HG02884 (cell line): Measurements from ENCODE around the gene TMC5.
"Not testable (repeated sequence)": the region's sequence is repeated elsewhere in the genome, so short reads cannot be mapped to it uniquely, and the experiment has no call there.

Experiments used
- ATAC-seq: cut with Tn5 transposase; IDR thresholded peaks from one replicate; pipeline ENCODE4 v1.9.1; 2021; ENCODE audit warnings: mild to moderate bottlenecking, moderate library complexity; ENCODE audit not compliant: unreplicated experiment

The TMC5 gene, protein sequence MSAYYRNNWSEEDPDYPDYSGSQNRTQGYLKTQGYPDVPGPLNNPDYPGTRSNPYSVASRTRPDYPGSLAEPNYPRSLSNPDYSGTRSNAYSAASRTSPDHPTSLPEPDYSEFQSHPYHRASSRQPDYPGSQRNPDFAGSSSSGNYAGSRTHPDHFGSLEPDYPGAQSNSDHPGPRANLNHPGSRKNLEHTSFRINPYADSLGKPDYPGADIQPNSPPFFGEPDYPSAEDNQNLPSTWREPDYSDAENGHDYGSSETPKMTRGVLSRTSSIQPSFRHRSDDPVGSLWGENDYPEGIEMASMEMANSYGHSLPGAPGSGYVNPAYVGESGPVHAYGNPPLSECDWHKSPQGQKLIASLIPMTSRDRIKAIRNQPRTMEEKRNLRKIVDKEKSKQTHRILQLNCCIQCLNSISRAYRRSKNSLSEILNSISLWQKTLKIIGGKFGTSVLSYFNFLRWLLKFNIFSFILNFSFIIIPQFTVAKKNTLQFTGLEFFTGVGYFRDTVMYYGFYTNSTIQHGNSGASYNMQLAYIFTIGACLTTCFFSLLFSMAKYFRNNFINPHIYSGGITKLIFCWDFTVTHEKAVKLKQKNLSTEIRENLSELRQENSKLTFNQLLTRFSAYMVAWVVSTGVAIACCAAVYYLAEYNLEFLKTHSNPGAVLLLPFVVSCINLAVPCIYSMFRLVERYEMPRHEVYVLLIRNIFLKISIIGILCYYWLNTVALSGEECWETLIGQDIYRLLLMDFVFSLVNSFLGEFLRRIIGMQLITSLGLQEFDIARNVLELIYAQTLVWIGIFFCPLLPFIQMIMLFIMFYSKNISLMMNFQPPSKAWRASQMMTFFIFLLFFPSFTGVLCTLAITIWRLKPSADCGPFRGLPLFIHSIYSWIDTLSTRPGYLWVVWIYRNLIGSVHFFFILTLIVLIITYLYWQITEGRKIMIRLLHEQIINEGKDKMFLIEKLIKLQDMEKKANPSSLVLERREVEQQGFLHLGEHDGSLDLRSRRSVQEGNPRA

DNA sequence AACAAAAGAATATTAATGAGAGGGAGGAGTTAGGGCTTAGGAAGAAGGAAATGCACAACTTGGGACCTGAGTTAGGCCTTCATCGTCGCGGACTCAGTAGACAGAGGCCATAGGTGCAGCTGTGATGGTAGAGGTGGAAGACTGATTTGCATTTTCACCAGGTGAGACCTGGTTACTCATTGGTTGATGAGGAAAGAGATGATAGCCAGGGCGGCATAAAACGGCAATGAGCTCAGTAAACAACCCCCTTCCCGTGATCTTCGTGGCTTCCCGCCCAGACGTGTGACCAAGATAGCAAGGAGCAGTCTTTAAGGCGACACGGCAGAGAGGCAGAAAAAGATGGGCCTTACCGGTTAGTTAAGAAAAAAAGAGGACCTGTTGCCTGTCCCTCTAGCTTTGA lies at the start of gene TMC5:
Gene TMC5 (plus strand): TSS at position 244 of the 400 bp plus-strand sequence. CDS start 22,156 bp downstream, outside the sequence.
- no peak for ATAC-seq

DNA sequence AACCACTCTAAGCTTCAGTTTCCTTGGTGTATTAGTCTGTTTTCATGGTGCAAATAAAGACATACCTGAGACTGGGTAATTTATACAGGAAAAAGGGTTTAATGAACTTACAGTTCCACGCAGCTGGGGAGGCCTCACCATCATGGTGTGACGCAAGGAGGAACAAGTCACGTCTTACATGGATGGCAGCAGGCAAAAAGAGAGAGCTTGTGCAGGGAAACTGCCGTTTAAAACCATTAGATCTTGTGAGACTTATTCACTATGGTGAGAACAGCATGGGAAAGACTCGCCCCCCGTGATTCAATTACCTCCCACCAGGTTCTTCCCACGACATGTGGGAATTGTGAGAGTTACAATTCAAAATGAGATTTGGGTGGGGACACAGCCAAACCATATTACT lies 45.1 kb upstream of the TMC5 start:
- not testable (repeated sequence) for ATAC-seq

DNA sequence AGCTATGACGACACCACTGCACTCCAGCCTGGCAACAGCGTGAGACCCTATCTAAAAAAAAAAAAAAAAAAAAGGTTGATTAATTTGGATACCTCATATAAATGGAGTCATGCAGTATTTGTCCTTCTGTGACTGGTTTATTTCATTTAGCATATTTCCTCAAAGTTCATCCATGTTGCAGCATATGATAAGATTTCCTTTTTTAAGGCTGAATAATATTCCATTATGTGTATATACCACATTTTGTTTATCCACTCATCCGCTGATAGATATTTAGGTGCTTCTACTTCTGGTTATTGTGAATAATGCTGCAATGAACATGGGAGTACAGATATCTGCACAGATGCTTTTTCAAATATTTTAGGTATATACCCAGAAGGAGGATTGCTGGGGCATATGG lies 43.3 kb upstream of the TMC5 start:
- ATAC-seq: no peak

DNA sequence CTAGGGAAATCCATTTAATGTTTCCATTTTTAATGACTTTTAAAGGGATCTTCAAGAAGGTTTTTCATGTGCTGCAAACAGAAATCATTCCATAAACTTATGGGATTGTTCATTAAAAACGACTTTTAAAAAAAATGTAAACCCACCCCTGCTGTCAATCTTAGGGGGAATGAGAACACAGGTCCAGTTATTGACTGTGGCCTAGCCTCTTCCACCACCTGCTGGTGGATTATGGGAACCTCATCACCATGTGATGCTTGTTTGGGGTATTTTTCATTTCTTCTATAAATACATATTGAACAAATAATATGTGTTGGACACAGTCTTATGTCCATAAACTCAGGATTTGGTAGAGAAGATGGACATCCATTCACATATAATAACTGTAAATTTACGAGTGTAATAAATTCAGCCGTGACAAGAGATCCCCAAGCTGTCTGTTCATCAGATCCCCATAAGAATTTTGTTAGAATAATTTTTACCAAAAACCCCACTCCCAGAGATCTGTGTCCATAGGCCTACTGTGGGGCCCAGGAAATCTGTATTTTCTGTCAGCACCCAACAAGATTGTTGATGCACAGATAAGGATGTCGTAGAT lies 42.0 kb upstream of the TMC5 start:
- no peak for ATAC-seq

DNA sequence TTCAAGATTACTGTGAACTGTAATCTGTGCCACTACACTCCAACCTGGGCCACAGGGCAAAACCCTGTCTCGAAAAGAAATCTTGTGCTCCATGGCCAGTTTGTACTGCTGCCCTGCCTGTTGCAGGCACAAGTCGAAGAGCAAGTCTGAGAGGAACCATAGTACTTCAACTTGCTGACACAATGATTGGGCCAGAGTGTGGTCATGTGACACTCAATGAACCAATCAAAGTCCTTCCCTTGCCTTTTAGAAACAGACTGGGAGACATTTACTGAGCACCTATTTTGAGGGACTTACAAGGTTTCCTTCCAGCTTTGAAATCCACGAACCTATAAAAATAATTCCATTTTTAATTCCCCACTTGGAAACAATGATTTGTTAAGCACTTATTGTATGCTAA lies 39.8 kb upstream of the TMC5 start:
- no peak for ATAC-seq

DNA sequence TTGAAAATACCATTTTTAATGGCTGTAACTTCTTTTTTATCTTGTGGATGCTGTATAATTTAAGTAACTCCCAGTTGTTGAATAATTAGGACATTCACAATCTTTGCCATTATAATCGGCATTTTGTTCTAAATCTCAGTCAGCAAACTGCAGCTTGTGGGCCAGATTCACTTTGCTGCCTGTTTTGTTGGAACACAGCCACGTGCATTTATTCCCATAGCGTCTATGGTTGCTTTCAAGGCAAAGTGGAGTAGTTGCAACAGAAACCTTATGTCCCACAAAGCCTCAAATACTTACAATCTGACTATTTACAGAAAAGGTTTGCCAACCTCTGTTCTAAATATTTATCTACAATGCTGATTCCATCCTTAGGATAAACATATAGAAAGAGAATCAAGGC lies 39.2 kb upstream of the TMC5 start:
- ATAC-seq: no peak

DNA sequence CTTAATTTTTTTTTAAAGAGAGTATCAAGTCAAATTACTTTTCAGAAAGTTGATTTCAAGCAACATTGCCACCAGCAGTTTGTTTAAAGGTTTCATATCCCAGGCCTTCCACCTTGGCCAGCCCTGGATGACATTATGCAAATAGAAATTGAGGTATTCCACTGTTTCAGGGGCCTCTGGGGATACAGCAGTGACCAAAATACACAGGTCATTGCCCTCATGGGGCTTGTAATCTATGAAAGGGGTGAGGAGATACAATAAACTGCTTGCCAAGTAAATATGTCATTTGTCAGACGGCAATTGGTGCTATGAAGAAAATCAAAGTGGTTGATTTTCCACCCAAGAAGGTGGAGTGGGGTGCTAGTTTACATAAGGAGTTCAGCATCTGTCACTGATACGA lies 37.8 kb upstream of the TMC5 start:
- no peak for ATAC-seq

DNA sequence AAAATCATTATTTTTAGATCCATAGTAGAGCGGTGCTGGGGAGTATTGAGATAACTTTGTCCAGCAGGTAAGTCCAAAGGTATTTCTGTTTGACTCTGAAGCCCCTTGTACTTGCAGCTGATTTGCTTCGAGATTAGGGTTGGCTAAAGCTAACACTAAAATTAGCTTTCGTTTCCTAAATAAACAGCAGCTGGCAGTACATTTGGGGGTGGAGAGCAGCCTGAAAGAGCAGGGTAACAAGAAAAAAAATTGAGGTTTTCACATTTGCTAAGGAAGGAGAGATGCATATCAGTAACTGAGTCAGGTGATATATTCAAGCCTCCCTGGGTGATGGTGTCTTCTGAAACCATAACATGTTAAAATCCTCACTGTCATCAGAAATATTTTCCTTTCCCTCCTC lies 37.4 kb upstream of the TMC5 start:
- no peak for ATAC-seq

DNA sequence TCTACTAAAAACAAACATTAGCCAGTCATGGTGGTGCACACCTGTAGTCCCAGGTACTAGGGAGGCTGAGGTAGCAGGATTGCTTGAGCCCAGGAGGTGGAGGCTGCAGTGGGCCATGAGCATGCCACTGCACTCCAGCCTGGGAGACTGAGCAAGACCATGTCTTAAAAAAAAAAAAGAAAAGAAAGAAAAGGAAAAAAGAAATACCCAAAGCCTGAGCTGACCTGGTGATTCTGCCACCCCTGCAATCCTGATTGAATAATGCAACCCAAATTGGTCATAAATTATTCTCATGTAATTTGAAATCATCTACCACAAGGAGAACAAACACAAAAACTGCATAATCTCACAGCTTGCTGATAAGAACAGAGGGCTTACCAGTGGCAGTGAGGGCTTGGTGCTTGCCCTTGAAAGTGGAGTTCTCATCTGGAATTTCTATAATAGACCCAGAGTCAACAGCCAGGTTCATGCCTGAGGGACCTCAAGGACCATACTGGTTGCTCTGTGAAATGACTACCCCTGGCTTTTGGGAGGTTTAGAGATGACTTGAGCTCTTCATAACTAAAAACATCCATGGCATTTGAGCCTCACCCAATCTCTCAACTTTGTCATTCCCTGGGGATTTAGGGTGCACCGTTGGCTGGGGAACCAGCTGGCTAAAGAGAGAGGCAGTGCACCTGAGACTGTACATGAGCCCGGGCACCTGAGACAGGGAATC lies 35.4 kb upstream of the TMC5 start:
- no peak for ATAC-seq

DNA sequence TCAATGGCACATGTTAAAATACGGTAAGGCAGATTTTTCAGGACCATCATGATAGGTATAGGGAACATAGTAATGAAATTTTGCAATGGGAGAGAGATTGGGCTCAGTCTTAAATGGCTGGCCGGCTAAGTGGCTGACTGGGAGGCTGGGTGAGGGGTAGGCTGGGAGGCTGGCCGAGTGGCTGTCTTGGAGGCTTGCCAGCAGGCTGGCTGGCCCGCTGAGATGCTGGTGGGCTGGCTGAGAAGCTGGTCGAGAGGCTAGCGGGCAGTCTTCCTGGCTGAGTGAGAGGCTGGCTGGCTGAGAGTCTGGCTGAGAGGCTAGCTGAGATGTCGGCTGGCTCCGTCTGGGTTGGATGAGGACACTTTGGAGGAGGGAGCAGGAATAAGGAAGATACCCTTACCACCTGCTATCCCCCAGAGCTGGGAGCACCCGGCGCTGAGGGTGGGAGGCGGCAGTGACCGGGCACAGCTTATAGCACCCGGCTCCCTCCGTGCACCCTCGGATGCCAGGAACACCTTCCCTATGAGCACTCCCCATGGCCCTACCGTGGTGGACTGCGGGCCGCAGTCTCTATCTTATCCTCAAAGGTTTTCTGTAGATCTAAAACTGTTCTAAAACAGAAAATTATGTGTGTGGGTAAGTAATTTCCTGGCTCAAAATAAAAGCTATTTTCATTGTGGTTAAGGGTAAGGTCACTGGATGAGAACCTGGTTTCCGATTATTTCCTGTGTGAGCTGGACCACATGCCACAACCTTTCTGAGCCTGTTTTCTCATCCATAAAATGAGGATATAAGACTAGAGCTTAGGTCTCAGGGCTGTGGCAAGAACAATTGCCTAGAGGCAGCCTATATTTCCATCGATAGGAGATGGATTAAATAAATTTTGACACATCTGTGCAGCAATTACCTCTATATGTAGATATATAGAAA lies 34.5 kb upstream of the TMC5 start:
- ATAC-seq: no peak

DNA sequence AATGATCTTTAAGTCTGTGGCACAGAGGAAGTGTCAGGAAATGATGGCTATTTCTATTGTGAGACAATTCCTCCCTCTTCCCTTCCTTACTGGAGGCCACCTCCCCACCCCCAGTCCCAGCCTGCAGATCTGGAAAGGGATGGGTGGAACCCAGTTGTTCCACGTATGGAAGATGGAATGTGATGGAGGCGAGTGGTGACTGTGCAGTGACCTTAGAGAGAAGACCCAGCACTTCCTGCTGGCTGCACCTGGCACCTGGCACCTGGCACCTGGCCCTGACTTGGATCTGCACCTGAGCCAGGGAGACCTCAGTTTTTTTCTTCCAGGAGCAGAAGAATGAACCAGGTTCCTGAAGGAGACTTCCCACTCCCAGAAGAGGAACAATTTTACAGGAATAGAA lies 33.0 kb upstream of the TMC5 start:
- no peak for ATAC-seq

DNA sequence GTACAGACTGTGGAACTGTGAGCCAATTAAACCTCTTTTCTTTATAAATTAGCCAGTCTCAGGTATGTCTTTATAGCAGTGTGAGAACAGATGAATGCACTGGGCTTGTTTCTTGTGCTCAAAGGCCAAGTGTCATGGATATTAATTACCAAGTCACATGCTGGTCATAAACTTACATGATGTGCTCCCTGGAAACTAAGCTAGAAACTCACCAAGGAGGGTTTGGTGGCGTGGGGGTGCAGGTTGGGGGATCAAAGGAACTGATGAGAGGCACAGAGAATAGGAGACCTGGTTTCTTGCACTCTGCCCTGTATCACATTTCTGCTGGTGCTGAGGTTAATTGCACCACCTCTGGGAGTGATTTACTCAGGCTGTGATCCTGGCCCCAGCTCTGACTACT lies 31.2 kb upstream of the TMC5 start:
- no peak for ATAC-seq

DNA sequence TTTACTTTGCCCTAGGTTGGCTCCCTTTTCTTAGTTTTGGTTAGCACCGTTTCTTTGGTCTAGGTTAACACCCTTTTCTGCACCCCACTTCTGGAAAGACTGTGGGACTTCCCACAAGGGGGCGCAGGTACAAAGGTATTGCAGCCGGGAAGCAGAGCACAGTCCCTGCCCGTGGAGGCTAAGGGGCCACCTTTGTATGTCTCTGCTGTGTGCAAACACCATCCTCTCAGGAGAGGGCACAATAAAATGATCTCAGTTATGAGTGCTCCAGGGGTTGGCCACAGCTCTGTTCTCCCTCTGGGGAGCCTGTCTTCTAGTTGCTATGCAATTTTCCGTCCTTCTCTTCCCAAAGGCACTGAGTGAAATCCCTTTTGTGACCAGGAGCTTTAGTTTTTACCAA lies 28.4 kb upstream of the TMC5 start:
- no peak for ATAC-seq

DNA sequence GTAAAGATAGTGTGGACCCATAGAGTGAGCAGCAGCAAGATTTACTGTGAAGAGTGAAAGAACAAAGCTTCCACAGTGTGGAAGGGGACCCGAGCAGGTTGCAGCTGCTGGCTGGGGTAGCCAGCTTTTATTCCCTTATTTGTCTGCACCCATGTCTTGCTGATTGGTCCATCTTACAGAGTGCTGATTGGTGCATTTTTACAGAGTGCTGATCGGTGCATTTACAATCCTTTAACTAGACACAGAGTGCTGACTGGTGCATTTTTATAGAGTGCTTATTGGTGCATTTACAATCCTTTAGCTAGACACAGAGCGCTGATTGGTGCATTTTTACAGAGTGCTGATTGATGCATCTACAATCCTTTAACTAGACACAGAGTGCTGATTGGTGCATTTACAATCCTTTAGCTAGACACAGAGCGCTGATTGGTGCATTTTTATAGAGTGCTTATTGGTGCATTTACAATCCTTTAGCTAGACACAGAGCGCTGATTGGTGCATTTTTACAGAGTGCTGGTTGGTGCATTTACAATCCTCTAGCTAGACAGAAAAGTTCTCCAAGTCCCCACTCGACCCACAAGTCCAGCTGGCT lies 26.4 kb upstream of the TMC5 start:
- ATAC-seq: not testable (repeated sequence)

DNA sequence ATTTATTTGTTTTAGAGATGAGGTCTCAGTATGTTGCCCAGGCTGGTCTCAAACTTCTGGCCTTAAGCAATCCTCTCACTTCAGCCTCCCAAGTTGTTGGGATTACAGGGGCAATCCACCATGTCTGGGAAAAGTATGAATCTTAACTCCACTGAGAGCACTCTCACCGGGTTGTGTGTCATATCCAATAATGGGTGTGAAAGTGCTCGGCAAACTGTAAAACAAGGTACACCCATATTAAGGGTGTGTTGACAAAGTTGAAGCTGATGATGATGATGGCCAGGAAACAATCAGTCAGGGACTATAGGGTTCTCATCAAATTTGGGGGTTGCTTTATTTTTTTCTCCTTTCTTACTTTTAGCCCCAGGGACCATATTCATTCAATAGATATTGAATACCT lies 25.3 kb upstream of the TMC5 start:
- ATAC-seq: no peak

DNA sequence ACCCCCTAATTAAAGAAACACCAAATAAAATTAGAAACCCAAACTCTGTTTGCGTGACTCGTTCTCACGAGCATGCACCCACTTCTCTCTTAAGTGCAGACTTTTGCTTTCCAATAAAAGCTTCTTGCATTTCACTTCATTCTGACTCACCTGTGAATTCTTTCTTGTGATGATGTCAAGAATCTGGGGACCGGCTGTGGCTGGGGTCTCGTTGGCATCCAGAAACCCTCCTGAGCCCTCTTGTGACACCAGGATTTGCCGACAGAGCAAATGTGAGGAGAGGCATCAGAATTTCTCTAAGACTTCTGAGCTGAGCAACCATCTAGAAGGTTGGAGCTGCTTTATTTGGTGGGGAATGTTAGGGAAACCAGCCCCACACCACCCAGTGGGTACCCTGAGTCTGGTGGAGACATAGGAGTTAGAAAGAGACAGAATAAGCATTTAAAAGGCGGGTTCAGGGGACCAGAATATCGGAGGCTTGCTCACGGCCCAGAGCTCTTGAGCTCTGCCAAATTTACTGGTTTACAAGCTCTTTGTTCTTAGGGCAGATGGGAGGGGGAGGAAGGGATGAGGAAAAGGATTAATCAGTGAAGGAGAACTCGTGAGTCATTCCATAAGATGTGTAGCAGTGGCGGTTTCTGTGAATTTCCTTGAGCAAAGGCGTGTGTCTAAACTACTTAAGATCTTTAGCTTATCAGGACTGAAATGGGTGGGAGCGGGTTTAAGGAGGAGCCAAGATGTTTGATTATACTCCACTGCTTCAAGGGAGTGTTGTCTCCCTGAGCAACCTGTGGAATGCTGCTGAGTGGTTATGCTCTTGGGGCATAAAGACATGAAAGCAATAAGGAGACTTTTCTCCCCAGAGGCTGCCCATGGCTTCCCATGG lies 24.2 kb upstream of the TMC5 start:
- ATAC-seq: no peak

DNA sequence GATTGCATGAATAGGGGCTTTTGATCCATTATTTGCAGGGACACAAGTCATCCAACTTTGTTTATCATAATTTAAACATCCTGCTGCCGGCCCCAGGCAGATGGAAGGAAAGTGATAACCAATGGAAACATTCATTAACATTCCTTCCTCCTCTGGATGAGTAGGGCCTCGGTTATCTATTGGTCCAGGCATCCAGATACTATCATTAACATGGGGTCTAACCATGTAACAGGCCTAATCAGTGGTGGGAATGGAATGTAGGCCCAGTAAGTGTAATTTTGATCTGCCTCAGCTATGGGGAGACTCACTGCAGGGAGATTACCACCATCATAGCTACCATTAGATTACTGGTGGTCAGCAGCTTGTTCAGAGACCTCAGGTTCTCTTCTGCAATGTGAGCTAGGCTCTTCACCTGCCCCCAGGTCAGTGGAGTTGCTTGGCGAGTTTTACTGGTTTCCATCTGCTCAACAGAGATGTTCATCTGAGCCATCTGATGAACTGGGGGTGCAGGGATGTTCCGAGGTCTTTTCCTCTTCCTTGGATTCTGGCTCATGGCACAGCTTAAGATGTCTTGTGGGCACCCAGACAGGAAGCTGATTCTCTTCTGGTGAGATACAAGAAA lies 21.9 kb upstream of the TMC5 start:
- not testable (repeated sequence) for ATAC-seq

DNA sequence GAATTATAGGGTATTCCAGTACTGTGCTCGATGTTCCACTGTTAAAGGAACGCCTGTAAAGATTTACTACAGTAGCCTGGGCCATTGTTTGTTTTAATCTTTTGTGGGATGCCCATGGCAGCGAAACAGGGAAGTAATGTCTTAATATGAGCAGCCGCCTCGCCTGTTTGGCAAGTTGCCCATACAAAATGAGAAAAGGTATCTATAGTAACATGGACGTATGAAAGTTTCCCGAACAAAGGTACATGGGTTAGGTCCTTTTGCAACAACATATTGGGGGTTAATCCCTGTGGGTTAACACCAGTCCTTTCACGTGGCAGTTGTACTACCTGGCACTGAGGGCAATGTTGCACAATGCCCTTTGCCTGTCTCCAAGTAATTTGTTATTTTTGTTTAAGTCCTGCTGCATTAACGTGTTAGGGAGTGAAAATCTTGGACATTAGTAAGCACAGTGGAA lies 21.1 kb upstream of the TMC5 start:
- no peak for ATAC-seq
